ENCODE data around the gene MLIP.
"Not testable (repeated sequence)": the region's sequence is repeated elsewhere in the genome, so short reads cannot be mapped to it uniquely, and the experiment has no call there.

Gene MLIP

DNA sequence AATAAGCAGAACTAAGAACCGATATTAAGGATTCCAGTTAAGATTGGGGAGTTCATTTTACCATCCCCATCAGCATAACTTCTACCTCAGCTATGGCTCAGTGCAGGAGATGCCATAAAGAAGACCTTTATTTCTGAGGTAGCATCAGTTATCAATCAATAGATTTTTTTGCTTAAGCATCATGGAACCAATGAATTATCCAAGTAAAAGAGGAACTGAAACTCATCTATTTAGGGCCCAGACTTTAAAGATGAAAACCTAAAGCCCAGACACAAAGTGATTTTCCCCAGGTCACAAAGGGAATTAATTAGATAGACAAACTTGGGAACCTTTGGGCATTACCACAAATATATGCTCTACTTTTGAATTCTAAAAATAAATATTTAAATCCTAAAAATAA lies 137.8 kb downstream of the MLIP start:
- no peak overlapping the region for H2BK15ac ChIP-seq (replicated peaks; ENCODE audit: low read depth)
- DNase-seq, result no peak

DNA sequence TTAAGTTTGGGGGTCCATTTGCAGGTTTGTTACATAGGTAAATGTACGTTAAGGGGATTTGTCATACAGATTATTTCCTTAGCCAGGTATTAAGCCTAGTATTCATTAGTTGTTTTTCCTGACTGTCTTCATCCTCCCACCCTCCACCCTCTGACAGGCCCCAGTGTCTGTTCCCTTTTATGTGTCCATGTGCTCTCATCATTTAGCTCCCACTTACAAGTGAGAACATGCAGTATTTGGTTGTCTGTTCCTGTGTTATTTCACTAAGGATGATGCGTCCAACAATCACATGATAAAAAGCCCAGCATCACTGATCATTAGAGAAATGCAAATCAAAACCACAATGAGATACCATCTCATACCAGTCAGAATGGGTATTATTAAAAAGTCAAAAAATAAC lies 138.6 kb downstream of the MLIP start:
- H3K4me2 ChIP-seq (ENCODE audit: low read length); H3K4ac ChIP-seq (ENCODE audit: low read depth, low read length); H4K8ac ChIP-seq (ENCODE audit: low read depth, low read length); H3K4me1 ChIP-seq (ENCODE audit: control insufficient read depth, low read depth, low read length); H3K79me1 ChIP-seq (ENCODE audit: low read length); H3K18ac ChIP-seq (ENCODE audit: low read length); H3K27me3 ChIP-seq (ENCODE audit: insufficient read depth, low read length, poor library complexity); H3K79me2 ChIP-seq (ENCODE audit: control insufficient read depth, insufficient read depth, low read length); H3K23ac ChIP-seq (ENCODE audit: low read length); H3K56ac ChIP-seq (ENCODE audit: low read length); H3K36me3 ChIP-seq (ENCODE audit: control insufficient read depth, insufficient read depth, low read length); H3K27ac ChIP-seq (ENCODE audit: low read depth, low read length); DNase-seq; H4K5ac ChIP-seq (ENCODE audit: low read length); H3K4me3 ChIP-seq (ENCODE audit: low read length); H2BK5ac ChIP-seq (ENCODE audit: low read length); H2BK120ac ChIP-seq (ENCODE audit: low read depth, low read length); H3K9ac ChIP-seq (ENCODE audit: low read length); H2BK15ac ChIP-seq (replicated peaks; ENCODE audit: low read depth); H2AK5ac ChIP-seq (ENCODE audit: low read length): not testable (repeated sequence)
- no CpG with 5 or more reads among the region's 2 CpGs for WGBS (ENCODE audit: extremely low coverage, insufficient coverage, low lambda C conversion rate)

More for the DNA sequence above, 137.8 kb downstream of the MLIP start:
- Histone ChIP-seq H3K4ac (ENCODE audit: low read depth, low read length) (no peak overlapping the region), H3K9ac (ENCODE audit: low read length) (no peak overlapping the region), H3K4me1 (ENCODE audit: control insufficient read depth, low read depth, low read length) (no peaks in the 10 kb centered on the region), H3K36me3 (ENCODE audit: control insufficient read depth, insufficient read depth, low read length) (no peaks in the 10 kb centered on the region), H3K27ac (ENCODE audit: low read depth, low read length) (no peak overlapping the region), H3K4me3 (ENCODE audit: low read length) (no peak overlapping the region), H2BK120ac (ENCODE audit: low read depth, low read length) (no peak overlapping the region), H3K79me1 (ENCODE audit: low read length) (no peaks in the 10 kb centered on the region), H3K23ac (ENCODE audit: low read length) (no peak overlapping the region), H4K8ac (ENCODE audit: low read depth, low read length) (no peak overlapping the region), H3K79me2 (ENCODE audit: control insufficient read depth, insufficient read depth, low read length) (no peaks in the 10 kb centered on the region), H2AK5ac (ENCODE audit: low read length) (no peak overlapping the region), H3K56ac (ENCODE audit: low read length) (no peak overlapping the region), H3K4me2 (ENCODE audit: low read length) (no peak overlapping the region), H4K5ac (ENCODE audit: low read length) (no peak overlapping the region), H3K27me3 (ENCODE audit: insufficient read depth, low read length, poor library complexity) (no peaks in the 10 kb centered on the region), H2BK5ac (ENCODE audit: low read length) (no peak overlapping the region), H3K18ac (ENCODE audit: low read length) (no peak overlapping the region)
- WGBS (ENCODE audit: extremely low coverage, insufficient coverage, low lambda C conversion rate), result no CpG with 5 or more reads among the region's 1 CpG

DNA sequence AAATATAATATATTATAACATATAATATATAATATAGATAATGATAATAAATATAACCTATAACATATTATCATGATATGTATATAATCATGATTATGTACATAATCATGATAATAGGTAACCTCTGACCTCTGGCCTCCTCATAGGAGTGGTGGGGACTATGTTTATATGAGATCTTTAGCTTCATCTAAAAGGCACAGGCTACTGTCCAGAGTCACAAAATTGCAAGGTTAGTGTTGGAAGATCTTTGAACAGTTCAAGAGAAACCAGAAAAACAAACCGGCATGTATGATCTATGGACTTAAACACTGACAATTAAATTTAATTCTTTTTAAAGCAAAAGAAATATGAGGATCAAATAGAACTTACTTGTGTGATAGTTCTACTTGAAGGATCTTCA lies 141.3 kb downstream of the MLIP start:
- H2AK5ac ChIP-seq (ENCODE audit: low read length), result no peak overlapping the region
- H3K36me3 ChIP-seq (ENCODE audit: control insufficient read depth, insufficient read depth, low read length), result no peaks in the 10 kb centered on the region
- H3K27ac ChIP-seq (ENCODE audit: low read depth, low read length), result no peak overlapping the region
- H3K79me1 ChIP-seq (ENCODE audit: low read length), result no peaks in the 10 kb centered on the region
- no peak overlapping the region for H2BK15ac ChIP-seq (replicated peaks; ENCODE audit: low read depth)
- no peak overlapping the region for H3K4ac ChIP-seq (ENCODE audit: low read depth, low read length)
- WGBS (ENCODE audit: extremely low coverage, insufficient coverage, low lambda C conversion rate), result no CpG with 5 or more reads among the region's 1 CpG
- H4K8ac ChIP-seq (ENCODE audit: low read depth, low read length), result no peak overlapping the region
- no peaks in the 10 kb centered on the region for H3K79me2 ChIP-seq (ENCODE audit: control insufficient read depth, insufficient read depth, low read length)
- H4K5ac ChIP-seq (ENCODE audit: low read length), result no peak overlapping the region
- H3K23ac ChIP-seq (ENCODE audit: low read length), result no peak overlapping the region
- no peak overlapping the region for H3K56ac ChIP-seq (ENCODE audit: low read length)
- H3K27me3 ChIP-seq (ENCODE audit: insufficient read depth, low read length, poor library complexity), result no peaks in the 10 kb centered on the region
- no peaks in the 10 kb centered on the region for H3K4me1 ChIP-seq (ENCODE audit: control insufficient read depth, low read depth, low read length)
- no peak overlapping the region for H3K9ac ChIP-seq (ENCODE audit: low read length)
- no peak overlapping the region for H3K4me2 ChIP-seq (ENCODE audit: low read length)
- H3K18ac ChIP-seq (ENCODE audit: low read length), result no peak overlapping the region
- H3K4me3 ChIP-seq (ENCODE audit: low read length), result no peak overlapping the region
- no peak for DNase-seq
- no peak overlapping the region for H2BK5ac ChIP-seq (ENCODE audit: low read length)
- H2BK120ac ChIP-seq (ENCODE audit: low read depth, low read length), result no peak overlapping the region

DNA sequence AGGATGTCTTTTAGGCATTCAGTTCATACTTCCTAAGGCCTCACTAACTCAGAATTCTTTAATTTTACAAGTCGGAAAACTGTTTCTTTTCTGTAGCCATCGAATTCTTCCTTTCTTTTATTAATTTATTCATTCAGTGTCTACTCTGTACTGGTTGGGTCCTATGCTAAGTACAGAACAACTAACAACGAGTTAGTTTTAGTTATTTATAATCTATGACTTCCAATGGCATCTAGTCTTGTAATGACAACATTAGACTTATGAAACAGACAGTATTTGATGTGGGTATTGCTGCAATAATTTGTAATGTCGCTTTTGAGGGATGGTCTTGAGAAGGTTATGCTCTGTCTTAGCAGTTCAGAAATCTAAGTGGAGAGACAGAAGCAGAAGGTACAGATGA lies 141.7 kb downstream of the MLIP start:
- no peaks in the 10 kb centered on the region for H3K4me1 ChIP-seq (ENCODE audit: control insufficient read depth, low read depth, low read length)
- no peak overlapping the region for H2BK5ac ChIP-seq (ENCODE audit: low read length)
- WGBS (ENCODE audit: extremely low coverage, insufficient coverage, low lambda C conversion rate), result no CpG with 5 or more reads among the region's 4 CpGs
- no peak overlapping the region for H2BK15ac ChIP-seq (replicated peaks; ENCODE audit: low read depth)
- no peak overlapping the region for H3K27ac ChIP-seq (ENCODE audit: low read depth, low read length)
- no peaks in the 10 kb centered on the region for H3K27me3 ChIP-seq (ENCODE audit: insufficient read depth, low read length, poor library complexity)
- H3K4me3 ChIP-seq (ENCODE audit: low read length), result no peak overlapping the region
- no peak overlapping the region for H3K56ac ChIP-seq (ENCODE audit: low read length)
- no peak overlapping the region for H4K8ac ChIP-seq (ENCODE audit: low read depth, low read length)
- H2AK5ac ChIP-seq (ENCODE audit: low read length), result no peak overlapping the region
- H2BK120ac ChIP-seq (ENCODE audit: low read depth, low read length), result no peak overlapping the region
- no peaks in the 10 kb centered on the region for H3K36me3 ChIP-seq (ENCODE audit: control insufficient read depth, insufficient read depth, low read length)
- H3K23ac ChIP-seq (ENCODE audit: low read length), result no peak overlapping the region
- no peaks in the 10 kb centered on the region for H3K79me2 ChIP-seq (ENCODE audit: control insufficient read depth, insufficient read depth, low read length)
- no peak overlapping the region for H3K18ac ChIP-seq (ENCODE audit: low read length)
- DNase-seq, result no peak
- no peak overlapping the region for H3K9ac ChIP-seq (ENCODE audit: low read length)
- no peak overlapping the region for H3K4ac ChIP-seq (ENCODE audit: low read depth, low read length)
- no peaks in the 10 kb centered on the region for H3K79me1 ChIP-seq (ENCODE audit: low read length)
- H4K5ac ChIP-seq (ENCODE audit: low read length), result no peak overlapping the region
- no peak overlapping the region for H3K4me2 ChIP-seq (ENCODE audit: low read length)

DNA sequence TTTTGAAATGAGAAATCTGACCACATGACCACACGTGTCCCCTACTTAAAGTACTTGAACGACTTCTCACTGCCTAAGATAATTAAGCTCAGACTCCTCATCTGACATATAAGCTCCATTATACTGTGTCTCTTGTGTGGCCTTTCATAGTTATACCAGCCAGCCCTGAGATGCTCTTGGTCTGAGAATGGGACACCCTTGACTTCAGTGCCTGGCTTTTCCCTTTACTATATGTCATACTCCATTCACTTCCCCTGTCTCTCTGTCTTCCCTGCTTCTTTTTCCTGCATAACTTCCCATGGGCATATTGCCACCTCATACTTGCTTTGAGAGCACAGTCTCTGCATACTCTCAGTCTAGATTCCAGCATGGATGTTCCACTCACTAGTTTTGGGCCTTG lies 143.6 kb downstream of the MLIP start:
- Histone ChIP-seq H3K56ac (ENCODE audit: low read length) (no peak overlapping the region), H4K8ac (ENCODE audit: low read depth, low read length) (no peak overlapping the region), H3K27me3 (ENCODE audit: insufficient read depth, low read length, poor library complexity) (no peaks in the 10 kb centered on the region), H3K18ac (ENCODE audit: low read length) (no peak overlapping the region), H3K23ac (ENCODE audit: low read length) (no peak overlapping the region), H2AK5ac (ENCODE audit: low read length) (no peak overlapping the region), H4K5ac (ENCODE audit: low read length) (no peak overlapping the region), H2BK120ac (ENCODE audit: low read depth, low read length) (no peak overlapping the region), H3K27ac (ENCODE audit: low read depth, low read length) (no peak overlapping the region), H3K36me3 (ENCODE audit: control insufficient read depth, insufficient read depth, low read length) (no peaks in the 10 kb centered on the region), H3K4me1 (ENCODE audit: control insufficient read depth, low read depth, low read length) (no peaks in the 10 kb centered on the region), H2BK5ac (ENCODE audit: low read length) (no peak overlapping the region), H3K79me2 (ENCODE audit: control insufficient read depth, insufficient read depth, low read length) (no peaks in the 10 kb centered on the region), H3K79me1 (ENCODE audit: low read length) (no peaks in the 10 kb centered on the region), H2BK15ac (replicated peaks; ENCODE audit: low read depth) (no peak overlapping the region), H3K4me2 (ENCODE audit: low read length) (no peak overlapping the region), H3K4ac (ENCODE audit: low read depth, low read length) (no peak overlapping the region), H3K4me3 (ENCODE audit: low read length) (no peak overlapping the region), H3K9ac (ENCODE audit: low read length) (no peak overlapping the region)
- WGBS (ENCODE audit: extremely low coverage, insufficient coverage, low lambda C conversion rate), result no CpG with 5 or more reads among the region's 2 CpGs
- DNase-seq, result no peak

DNA sequence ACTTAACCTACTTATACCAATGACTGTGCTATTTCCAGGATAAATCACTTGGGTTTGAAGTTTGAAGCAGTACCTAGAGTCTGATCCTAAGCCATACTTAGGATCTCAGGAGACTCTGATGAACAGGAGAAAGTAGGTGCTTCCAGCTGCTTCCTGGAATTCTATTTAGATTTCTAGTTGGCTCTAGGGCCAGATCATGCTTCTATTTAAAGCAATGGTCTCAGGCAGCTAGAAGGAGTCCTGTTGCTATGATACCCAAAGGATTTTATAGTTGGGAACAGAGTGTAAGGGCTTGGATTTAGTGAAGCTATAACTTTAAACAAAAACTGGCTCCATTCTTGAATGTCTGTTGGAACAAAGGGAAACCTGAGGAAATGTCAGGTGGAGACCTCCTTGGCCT lies 144.6 kb downstream of the MLIP start:
- Histone ChIP-seq H2BK5ac (ENCODE audit: low read length) (no peak overlapping the region), H3K79me1 (ENCODE audit: low read length) (no peaks in the 10 kb centered on the region), H4K5ac (ENCODE audit: low read length) (no peak overlapping the region), H3K4ac (ENCODE audit: low read depth, low read length) (no peak overlapping the region), H3K4me2 (ENCODE audit: low read length) (no peak overlapping the region), H4K8ac (ENCODE audit: low read depth, low read length) (no peak overlapping the region), H2BK120ac (ENCODE audit: low read depth, low read length) (no peak overlapping the region), H2BK15ac (replicated peaks; ENCODE audit: low read depth) (no peak overlapping the region), H3K79me2 (ENCODE audit: control insufficient read depth, insufficient read depth, low read length) (no peaks in the 10 kb centered on the region), H3K9ac (ENCODE audit: low read length) (no peak overlapping the region), H3K4me1 (ENCODE audit: control insufficient read depth, low read depth, low read length) (no peaks in the 10 kb centered on the region), H3K18ac (ENCODE audit: low read length) (no peak overlapping the region), H2AK5ac (ENCODE audit: low read length) (no peak overlapping the region), H3K27ac (ENCODE audit: low read depth, low read length) (no peak overlapping the region), H3K27me3 (ENCODE audit: insufficient read depth, low read length, poor library complexity) (no peaks in the 10 kb centered on the region), H3K56ac (ENCODE audit: low read length) (no peak overlapping the region), H3K23ac (ENCODE audit: low read length) (no peak overlapping the region), H3K4me3 (ENCODE audit: low read length) (no peak overlapping the region), H3K36me3 (ENCODE audit: control insufficient read depth, insufficient read depth, low read length) (no peaks in the 10 kb centered on the region)
- DNase-seq, result peak; percentile 20
